Epithelial cell of proximal tubule (primary cell): ENCODE results near the gene SLC33A1. TPM values are rescaled to one million over a fixed set of nuclear protein-coding genes. Genes with fewer than 3 reads are reported as not detected.
A peak's percentile ranks its signal among the peaks of the same experiment; 100 is the strongest.

Experiments
- DNase-seq: peaks from one replicate; pipeline ENCODE4 v3.0.0-alpha.2; 2011; ENCODE audit warnings: low read depth
- H3K4me3 ChIP-seq: 2 replicates; pipeline ENCODE4 v1.5.1; 2011; ENCODE audit warnings: low read depth, mild to moderate bottlenecking, low read length
- total RNA-seq: library from RNA; depleted of rRNA; stranded (reverse); fragments of >200 nt; gene quantifications from 2 replicates; pipeline ENCODE4 v1.2.3, GENCODE V29; 2015
- TF ChIP-seq, protein P1 (sequence below): conservative IDR thresholded peaks from 2 replicates; pipeline ENCODE4 v1.5.1; 2012; ENCODE audit warnings: low read depth, mild to moderate bottlenecking, low read length

SLC33A1 gene
- total RNA-seq, result 22.3 and 24.0 TPM in 2 replicates

DNA sequence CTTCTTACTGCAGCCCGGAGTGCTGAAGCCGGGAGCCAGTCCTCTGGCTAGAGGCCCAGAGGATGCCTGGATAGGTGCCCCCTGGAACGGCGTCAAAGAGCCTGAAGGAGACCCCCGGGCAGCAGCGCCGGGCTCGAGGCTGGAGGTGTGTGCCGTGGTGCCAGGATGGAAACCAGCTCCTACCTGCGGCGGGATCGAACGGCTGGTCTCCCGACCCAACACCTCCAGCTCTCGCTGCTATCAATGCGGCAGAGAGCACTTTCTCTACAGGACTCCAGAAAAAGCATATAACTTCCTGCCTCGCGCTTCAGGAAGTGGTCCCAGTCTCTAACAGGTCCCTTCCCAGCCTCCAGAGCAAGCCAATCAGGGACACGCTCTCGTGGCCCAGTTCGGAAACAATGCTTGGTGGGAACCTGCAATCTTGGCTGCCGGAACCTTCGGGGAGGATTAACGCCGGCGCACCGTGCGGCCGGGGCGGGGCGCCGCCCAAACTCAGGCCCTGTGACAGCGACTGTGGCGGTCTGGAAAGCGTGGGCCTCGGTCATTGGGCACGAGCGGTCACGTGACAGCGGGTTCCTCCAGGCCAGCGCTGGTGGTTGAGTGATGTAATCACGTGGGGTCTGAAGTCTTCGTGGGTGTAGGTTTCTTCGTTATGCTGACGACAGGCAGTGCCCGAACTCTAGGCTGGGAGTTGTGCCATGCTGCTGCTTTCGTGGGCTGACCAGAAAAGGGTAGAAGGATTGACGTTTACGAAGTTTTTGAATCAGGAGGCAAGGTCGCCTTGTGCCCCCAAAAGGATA is at the start of gene SLC33A1:
TSS of gene SLC33A1 (minus strand) at position 287 of the 800 bp plus-strand sequence. CDS start 430 bp downstream, outside the sequence.
- peak; percentile 94 for DNase-seq
- TF ChIP-seq, protein P1, sequence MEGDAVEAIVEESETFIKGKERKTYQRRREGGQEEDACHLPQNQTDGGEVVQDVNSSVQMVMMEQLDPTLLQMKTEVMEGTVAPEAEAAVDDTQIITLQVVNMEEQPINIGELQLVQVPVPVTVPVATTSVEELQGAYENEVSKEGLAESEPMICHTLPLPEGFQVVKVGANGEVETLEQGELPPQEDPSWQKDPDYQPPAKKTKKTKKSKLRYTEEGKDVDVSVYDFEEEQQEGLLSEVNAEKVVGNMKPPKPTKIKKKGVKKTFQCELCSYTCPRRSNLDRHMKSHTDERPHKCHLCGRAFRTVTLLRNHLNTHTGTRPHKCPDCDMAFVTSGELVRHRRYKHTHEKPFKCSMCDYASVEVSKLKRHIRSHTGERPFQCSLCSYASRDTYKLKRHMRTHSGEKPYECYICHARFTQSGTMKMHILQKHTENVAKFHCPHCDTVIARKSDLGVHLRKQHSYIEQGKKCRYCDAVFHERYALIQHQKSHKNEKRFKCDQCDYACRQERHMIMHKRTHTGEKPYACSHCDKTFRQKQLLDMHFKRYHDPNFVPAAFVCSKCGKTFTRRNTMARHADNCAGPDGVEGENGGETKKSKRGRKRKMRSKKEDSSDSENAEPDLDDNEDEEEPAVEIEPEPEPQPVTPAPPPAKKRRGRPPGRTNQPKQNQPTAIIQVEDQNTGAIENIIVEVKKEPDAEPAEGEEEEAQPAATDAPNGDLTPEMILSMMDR, result no peak
- peak within 1 kb of the TSS; percentile 97 for H3K4me3 ChIP-seq

DNA sequence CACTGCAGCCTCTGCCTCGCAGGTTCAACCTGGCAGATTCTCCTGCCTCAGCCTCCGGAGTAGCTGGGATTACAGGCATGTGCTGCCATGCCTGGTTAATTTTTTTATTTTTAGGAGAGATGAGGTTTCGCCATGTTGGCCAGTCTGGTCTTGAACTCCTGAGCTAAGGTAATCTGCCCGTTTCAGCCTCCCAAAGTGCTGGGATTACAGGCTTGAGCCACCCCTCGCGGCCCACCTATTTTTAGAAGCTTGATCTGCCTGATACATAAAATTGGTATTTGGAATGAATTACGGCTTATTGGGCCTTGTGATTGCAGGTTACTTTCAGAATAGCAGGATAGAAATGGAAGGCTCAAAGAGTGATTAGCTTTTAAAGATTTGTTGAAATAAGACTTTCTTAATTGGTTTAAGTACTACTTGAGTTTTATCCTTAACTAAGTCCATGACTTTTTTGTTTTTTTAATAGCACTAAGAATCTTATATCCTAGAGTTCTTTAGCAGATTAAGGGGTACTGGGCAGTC is 41.2 kb upstream of the SLC33A1 start:
- H3K4me3 ChIP-seq, result no peak overlapping the region
- TF ChIP-seq, protein P1, result no peak
- no peak for DNase-seq

DNA sequence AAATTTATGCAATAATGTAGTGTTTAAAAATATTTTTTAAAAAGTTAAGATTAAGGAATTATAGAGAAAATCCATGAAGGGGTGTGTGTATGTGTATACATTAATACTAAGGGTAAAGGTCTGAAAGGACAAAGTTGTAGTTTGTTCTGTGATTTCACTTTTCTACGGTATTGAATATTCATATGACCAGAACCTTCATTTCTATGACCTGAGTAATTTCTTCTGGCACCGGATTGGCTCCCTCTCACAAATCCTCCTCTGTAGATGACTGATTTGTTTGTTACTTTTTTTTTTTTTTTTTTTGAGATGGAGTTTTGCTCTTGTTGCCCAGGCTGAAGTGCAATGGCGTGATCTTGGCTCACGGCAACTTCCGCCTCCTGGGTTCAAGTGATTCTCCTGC is 37.1 kb upstream of the SLC33A1 start:
- no peak overlapping the region for H3K4me3 ChIP-seq
- TF ChIP-seq, protein P1, result no peak
- no peak for DNase-seq

DNA sequence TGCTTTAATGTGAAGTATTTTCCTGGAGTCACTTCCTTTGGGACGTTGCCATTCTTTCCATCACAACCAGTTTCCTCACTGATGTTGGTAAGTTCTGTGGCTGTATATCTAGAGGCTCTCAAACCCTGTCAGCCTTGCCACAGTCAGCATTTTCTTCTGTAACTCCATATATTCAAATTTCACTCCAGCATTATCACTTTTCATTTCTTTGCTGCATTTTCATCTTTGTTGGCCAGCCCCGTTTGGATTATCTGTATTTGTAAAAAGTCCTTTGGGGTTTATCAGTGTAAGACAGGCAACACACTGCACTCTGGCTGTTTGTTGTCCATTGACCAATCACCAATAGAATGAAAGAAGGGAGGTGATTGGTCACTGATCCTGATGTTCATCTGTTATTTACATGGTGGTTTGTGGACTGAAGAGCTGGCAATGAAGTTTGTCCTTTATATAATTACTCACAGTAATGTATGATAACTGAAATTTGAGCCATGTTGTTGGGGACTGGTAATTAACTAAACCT is 36.5 kb upstream of the SLC33A1 start:
- no peak for DNase-seq
- no peak overlapping the region for H3K4me3 ChIP-seq
- TF ChIP-seq, protein P1, result no peak

DNA sequence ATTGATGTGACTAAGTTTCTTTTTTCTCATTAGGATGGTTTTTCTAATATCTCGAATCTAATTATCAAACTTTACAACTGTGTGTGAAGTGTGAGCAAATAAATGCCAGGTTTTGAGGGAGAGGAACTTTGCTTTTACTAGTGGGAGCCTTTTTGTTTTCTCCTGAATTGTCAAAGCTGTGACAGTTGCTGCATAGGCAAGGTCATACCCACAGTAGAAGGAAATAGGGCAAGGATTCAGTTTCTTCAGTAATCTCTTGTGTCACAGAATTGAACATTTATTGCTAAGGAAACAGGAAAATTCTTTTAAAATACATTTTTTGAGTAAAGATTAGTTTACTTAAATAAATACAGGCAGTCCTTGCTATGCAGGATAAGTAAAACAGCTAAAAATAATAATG is 35.7 kb upstream of the SLC33A1 start:
- DNase-seq, result no peak
- TF ChIP-seq, protein P1, result no peak
- no peak overlapping the region for H3K4me3 ChIP-seq

DNA sequence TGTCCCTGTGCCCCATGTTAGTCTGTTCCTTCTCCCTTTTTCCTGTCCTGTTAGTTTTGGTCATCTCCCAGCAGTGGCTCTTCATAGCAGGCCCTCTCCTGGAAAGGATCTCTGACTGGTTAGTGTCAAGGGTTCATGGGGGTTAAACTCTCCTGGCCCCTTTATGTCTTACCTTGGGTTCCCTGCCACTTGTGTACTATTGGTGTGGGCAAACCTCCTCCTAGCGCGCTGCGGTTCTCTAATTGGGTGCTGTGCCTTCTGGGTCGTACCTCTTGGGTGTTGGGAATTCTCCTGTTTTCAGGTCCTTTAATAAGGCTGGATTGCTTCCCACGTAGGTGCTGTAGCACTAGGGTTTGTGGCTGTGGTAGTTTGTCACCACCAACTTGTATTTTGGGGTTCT is 35.0 kb upstream of the SLC33A1 start:
- DNase-seq, result no peak
- H3K4me3 ChIP-seq, result no peak overlapping the region
- TF ChIP-seq, protein P1, result no peak
